DMS53 (cell line): Measurements from ENCODE around the gene C1orf74.

Experiments used
- DNase-seq: peaks from one replicate; lab custom pipeline; 2025; lab: John Stamatoyannopoulos, UW

The C1orf74 gene

DNA sequence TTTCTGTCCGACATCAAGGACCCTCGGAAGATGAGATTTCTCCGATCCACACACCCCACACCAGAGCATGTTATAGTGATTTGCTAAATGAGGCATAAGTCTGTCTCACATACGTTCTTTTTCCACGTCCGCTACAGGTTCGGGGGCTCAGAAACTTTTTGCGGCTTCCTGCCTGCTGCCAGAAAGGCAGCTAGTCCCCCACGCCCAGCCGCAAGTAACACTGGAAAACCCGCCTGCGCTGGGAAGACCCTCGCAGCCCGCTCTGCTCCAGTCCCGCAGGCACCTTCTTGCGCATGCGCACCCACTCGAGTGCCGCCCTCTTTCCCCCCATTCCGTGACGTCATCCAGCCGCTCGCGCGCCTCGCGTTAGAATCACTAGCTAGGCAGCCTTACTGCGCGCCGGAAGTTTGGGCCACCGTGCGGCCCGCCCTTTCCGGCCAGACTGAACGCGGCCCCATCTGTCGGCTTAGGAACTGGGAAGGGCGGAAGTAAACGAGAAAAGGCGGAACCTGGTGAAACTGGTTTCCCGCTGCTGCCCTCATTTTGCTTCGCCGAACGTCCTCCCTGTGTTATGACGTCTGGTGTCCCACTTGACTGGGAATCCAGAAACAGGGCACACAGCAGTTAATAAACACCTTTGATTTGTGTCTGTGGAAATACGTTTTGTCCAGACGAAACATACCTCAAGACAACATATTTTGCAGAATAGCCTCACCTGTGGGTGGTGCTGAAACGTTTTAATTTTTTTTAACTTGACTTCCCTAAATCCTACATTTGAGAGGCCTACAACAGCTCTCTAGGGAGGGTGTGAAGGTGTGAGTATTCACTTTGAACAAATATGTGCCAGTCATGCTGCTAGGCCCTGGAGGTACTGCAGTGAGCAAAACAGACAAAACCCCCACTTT lies at the start of gene C1orf74:
Gene C1orf74, minus strand, starts transcription at position 295 of the 905 bp plus-strand sequence. CDS start 925 bp downstream, outside the sequence.
- DNase-seq = peak; percentile 100

DNA sequence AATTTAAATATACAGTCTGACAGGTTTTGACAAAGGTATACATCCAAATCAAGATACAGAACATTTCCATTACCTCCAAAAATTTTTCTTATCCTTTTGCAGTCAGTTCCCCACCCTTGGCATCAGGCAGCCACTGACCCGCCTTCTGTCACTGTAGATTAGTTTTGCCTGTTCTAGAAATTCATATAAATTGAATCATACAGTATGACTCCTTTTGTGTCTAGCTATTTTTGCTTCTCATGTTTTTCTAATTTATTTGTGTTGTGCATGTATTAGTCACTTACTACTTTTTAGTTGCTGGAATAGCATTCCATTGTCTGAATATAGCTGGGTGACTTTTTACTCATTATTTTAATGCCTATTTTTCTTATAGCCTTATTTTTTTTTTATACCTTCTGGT lies 47.3 kb upstream of the C1orf74 start:
- no peak for DNase-seq

DNA sequence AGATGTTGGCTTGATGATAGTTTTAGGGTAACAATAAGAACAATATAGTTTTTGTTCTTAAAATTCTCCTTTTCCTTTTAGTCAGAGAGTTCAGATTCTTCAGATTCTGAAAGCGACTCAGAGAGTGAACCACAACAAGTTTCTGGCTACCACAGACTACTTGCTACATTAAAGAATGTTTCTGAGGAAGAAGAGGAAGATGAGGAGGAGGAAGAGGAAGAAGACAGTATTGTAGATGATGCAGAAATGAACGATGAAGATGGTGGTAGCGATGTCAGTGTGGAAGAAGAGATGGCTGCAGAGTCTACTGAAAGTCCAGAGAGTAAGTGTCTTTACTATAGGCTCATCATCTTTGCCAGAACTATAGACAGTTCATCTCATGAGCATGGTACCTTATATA lies 46.4 kb upstream of the C1orf74 start:
- DNase-seq = no peak

DNA sequence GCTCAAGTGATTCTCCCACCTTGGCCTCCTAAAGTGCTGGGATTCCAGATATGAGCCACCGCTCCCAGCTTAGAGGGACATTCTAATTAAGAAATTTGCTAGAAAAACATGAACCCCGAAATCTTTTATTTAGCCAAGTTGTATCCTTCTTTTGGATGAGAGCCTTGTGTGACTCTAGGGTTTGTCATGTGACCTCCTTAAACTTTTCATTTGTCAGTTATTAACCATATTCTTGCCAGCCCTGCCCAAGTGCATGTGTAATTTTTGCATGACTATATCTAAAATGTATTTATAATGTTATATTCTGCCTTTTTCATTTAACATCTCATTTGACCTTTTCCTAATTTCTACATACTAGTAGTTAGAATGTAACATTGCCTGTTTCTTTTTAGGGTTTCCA lies 45.4 kb upstream of the C1orf74 start:
- DNase-seq = no peak

DNA sequence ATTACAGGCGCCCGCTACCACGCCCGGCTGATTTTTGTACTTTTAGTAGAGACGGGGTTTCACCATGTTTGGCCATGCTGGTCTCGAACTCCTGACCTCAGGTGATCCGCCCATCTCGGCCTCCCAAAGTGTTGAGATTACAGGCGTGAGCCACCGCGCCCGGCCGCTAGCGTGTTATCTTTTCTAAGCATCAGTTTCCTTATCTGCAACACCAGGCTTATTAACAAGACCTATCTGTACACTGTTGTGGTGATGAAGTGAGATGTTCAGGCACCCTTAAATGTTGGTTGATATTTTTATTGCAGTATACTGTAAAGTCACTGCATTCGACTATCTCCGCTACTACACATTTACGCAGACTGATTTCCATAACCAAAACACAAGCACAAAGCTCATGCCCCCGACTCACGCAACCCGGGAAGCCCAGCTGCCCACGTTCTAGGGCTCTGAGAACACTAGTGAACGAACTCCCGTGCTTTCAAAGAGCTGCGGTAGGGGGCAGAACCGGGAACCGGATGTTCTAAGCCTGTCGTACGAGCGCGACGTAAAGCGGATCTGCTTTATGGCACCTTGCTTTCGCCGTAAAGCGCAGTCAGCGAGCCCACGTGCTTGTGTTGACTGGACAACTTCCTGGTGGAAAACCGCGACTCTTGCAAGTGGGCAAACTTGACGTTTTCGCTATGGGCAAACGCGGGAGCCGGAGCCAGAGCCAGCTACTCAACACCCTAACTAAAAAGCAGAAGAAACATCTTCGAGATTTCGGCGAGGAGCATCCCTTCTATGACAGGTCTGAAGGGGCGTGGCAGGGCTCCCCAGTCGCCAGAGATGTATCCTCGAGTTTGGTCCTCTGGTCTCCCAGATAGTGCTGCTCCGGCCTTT lies 43.3 kb upstream of the C1orf74 start, which contains the start of gene UTP25:
Gene UTP25, plus strand, starts transcription at position 589 of the 879 bp plus-strand sequence. Its CDS starts 92 bp downstream, at position 681.
- DNase-seq = peak; percentile 100

DNA sequence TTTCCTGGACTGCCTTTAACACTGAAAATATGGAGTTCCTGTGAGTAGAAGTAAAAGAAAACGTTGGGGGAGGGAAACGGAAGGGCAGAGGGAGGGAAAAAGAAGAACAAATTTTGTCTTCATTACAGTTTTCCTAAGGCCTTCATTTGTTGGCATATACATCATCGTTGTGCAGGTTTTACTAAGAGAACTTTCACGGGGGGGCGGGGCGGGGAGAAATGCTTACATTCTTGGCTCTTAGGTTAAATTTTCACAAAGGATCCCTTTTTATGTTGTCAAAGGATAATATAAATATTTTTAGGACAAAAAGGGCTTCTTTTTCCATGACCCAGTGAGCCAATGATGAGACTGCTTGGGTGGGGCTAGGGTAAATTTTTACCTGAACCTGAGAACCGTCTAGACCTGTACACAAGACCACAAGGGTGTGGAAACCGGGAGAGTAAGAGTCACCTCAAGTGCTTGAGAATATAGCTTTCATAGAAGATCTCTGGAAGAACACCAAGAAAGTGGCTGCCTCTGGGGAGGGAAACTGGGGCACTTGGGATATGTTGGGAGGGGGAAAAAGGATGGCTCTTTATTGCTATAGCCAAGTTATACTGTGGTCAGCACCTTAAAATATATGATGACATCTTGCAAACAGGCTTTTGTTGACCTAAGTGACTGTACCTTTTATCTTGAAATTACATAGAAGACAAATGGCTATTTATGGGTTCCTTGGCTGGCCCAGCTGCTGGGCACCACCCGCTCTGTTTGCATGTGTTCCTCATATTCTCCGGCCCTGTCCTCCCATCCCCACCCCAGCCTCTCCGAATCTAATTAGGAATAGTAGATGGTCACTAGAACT lies 41.5 kb upstream of the C1orf74 start:
- peak; percentile 40 for DNase-seq

DNA sequence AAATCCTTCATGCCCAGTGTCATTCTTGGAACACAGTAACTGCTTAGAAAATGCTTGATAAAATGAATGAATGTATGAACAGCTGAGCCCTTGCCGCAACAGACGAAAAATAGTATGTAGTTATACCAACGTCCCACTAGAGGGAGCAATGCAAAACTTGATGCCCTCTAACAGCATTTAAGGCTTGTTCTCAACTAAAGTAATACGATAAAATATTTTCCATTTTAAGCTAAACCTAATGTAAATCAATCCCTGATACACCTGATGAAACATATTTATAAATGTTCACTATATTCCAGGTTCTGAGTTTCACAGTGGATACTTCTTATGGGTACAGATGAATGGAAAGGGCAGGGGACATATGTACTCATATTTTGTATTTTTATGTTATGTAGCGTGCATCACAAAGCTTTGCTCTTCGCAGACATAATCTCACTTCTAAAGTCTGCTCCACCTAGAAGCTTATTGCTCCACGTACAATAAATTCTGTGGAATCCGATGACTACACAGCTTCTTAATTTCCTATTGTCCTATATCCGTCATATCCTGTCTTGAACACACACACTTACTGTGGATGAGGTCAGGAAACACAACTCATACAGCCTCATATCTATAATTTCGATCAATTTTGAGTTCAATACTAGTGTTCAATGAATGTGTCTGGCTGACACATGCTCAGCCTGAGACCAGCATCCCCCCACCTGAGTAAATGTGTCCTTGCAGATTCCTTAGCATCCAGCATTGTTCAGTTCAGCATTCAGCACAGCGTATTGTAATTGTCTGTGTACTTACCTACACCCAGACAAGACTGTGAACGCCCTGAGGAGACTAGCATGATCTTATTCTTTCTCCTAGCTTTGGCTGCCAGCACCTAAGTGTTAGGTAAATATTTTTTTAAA lies 39.0 kb upstream of the C1orf74 start:
- peak; percentile 86 for DNase-seq

DNA sequence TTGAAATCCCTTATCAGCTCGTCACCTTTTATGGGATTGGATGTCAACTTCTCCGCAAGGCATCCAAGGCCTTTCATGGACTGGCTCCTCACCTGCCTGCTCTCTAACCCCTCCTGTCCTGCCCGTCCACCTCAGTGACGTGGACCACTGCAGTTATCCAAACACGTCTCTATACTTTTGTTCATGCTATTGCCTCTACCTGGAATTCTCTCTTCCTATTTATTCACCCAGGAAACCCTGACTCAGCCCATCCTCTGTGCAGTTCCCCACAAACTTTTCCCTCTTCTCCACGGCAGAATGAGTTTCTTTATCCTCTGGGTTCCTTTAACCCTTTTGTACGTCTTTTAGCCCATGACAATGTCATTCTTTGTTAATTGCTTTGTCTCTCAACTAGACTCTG lies 38.3 kb upstream of the C1orf74 start:
- peak; percentile 39 for DNase-seq

DNA sequence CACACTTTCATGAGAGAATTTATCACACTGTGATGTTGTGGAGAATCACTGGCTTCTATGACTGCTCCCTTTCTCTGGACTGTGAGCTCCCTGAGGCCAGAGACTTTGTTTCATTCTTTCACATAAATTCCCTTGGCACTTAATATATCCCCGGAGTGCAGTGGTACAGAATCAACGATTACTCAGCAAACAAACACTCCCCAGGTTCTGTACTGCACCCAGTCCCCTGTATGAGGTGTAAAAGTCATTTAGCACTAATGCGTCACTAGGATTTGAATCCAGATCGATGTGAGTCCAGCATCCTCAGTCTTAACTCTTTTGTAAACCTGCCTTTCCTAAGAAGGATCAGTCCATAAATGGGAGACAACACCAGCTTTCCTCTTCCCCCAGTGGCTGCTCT lies 36.6 kb upstream of the C1orf74 start:
- no peak for DNase-seq

DNA sequence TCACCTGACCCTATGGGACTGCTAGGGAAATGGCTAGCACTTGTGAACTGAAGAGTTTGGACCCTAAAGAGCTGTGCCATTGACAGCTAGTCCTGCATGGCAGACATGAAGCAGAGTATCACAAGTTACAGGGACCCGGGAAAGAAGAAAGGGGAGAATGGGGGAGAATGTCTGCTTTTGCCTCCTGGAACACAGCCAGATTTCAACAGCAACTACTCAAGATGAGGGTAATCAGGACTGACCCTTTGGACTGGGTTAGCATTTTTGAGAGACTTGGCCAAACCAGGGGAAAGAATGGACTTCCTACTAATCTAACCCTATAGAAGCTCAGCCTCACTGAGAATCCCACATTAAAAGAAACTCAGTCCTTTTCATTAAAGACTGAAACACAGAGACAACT lies 34.7 kb upstream of the C1orf74 start:
- DNase-seq = no peak

DNA sequence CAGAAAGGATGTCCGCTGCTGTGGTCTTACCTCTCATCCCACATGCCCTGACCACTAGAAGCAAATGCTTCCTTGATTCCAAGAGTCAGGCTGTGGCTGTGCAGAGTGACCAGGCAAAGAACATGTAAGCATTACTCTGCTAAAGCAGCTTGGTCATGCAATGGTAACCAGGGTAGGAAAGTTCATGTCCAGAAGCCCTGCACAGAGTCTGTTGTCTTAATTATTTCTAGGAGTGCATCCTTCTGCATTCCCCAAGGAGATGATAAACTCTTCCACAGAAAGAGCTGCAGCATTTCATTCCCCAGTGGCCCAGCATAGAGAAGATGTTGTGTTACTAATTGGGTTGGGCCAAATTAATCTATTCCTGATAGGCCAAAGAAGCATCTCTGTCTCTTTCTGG lies 33.3 kb upstream of the C1orf74 start:
- DNase-seq = no peak

DNA sequence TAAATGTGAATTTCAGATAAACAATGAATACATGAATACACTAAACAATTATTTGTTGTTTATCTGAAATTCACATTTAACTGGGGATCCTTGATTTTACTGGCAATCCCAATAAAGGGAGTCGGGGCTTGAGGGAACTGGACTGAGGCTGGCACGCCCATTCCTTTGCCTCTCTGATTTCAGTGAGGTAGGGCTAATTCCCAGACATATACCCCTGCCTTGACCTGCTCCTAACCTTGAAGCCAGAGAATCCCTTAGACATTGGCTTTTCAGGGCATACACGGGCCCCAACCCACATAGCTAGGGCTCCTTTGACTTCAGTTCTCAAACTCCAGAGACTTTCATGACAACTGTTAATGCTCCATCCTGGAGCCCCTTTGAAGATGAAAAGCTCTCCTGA lies 32.6 kb upstream of the C1orf74 start:
- no peak for DNase-seq

DNA sequence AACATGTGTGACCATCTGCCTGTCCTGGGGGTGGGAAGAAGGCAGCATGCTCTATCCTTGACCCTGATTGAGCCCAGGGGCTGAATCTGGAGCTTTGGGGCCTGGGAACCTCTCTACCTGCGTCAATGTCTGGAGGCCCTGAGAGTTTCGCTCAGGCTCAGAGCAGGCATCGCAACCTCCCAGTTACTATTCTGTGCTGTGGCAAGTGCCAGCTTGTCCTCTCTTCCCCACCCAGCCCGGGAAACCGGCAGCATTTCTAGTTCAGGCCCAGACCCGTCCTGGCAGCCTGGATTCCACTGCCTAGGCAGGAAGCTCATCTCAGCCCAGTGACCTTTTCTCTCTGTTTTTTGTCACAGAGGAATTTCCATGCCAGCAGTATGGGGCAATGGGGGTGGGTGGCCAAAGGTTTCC lies 31.6 kb upstream of the C1orf74 start:
- DNase-seq = no peak

DNA sequence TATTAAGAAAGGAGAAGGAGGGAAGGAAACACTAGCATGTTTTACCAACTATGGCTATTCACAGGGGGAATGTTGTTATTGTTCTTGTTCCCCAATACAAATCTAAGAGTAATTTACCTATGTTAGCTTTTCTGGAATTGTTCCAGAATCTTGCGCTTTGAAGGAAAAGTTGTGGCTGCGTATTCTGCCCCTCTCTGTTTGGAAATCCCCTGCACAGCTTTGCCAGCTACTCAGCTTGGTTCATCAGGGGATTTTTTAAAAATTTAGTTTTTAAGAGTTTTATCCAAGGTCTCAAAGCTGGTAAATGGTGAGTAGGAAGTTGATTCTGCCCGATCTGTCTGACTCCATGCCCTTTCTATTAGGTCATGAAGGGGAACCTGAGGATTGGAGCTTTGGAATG lies 31.1 kb upstream of the C1orf74 start:
- DNase-seq = no peak

DNA sequence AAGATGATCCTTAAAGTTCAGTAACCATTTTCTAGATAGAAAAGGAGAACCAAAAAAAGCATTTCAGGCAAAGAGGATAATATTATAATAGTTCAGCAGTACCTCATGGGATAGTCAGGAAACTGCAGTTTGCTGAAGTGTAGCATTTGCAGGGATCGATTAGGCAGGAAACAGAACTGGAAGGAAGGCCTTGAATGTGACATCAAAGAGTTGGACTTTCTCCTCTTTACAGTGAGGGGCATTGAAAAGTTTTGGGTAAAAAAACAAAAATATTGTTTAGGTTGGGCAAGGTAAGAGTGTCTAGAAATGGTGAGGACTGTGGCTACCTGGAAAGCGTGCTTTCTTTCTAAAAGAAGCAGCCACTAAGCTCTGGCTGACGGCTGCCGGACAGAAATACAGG lies 29.5 kb upstream of the C1orf74 start:
- no peak for DNase-seq

DNA sequence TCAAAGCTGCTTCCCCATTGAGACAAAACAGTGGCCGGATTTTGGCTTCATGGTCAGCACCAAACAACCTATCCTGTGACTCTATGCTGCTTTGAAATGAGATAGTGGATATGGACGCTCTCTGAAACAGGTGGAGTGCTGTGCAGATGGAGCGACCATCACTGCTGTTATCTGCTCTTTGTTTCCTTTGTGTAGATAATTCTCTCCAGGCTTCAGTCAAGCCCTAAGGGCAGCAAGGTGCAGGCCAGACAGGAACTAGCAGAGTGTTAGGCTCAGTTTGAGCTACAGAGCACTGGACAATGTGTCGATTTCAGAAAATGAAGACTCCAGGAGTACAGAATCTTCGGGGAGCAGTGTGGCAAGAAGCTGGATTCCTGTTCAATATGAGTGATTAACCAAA lies 26.4 kb upstream of the C1orf74 start:
- DNase-seq = no peak

DNA sequence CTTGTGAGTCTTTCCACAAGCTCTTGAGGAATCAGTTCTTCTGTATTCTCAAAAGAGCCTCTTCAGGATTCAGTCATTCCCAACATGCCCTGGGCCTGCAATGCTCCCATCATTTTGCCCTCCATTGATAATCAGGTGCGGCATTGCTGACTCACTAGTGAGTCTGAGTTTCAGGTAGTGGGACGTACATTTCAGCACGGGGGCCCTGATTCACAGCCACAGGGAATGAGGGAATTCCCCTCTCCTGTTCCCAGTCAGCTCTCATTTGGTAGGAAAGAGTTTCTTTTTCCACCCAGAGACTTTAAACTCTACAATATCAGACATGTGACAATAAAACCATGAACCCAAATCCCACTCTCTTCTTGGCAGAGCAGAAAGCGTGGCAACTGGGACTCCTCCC lies 25.3 kb upstream of the C1orf74 start:
- no peak for DNase-seq

DNA sequence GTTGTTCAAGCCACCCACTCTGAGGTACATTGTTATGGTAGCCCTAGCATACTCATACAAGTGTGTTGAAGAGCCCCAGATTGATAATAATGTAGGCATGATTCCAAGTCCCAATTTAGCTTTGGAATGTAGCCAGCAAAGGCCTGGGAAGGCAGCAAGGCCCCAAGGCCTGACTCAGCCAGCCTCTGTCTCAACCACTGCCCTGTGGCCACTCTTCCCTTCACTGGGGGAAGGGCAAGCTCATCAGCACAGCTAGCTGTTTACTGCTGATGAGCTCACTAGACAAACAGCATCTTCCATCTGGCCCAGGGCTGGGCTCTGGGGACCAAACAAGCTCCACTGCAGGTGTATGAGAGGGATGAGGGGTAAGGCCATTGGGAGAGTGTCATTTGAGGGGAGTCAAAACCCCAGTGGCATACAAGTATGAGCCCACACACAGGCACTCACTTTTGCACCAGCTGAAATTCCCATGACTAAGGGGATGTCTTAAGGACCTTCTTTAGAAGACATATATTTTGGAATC lies 23.8 kb upstream of the C1orf74 start:
- peak; percentile 97 for DNase-seq

DNA sequence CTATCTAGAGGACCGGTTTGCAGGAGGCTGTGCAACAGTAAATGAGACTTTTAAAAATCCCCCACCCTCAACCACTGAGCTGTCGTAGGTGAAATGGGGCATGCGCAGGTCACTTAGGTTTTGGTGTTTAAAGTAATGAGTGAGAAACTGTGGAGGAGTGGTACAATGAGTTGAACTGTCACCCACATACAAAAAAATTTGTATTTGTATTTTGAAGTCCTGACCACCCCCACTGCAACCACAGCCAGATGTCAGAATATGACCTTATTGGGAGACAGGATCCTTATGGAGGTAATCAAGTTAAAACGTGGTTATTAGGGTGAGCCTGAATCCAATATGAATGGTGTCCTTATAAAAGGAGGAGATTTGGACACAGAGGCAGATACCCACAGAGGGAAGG lies 23.1 kb upstream of the C1orf74 start:
- DNase-seq = peak; percentile 41
